Adipose tissue (tissue), 3 donors: ENCODE results near the gene SHLD1. TPM values are rescaled to one million over a fixed set of nuclear protein-coding genes. Genes with fewer than 3 reads are reported as not detected.

Source experiments
- H3K27ac ChIP-seq: one replicate; pipeline ENCODE4 v1.5.1; 2013; ENCODE audit warnings: low read depth, low read length
- WGBS, 3 donors: extraction: QIAGEN DNeasy Blood & Tissue Kit; methylation state at CpG; one replicate each; pipeline ENCODE4 v1.1.7; 2013; 5-methylcytosine and 5-hydroxymethylcytosine counted together
- polyA plus RNA-seq, 3 donors: library from polyadenylated mRNA; stranded (reverse); fragments of 200-250 nt; gene quantifications; one replicate each; pipeline ENCODE4 v1.2.3, GENCODE V29; 2013
- donor health status: healthy with polysubstance abuse.
- donor health status: Bipolar disorder and iron deficiency.
- donor health status: healthy.

The SHLD1 gene
- polyA plus RNA-seq, 3 donors: 3.6 to 4.6 (median 4.1) TPM

- 96 to 99% (median 98%) methylated on average over 2 of the region's 2 CpGs for WGBS, 3 donors
- H3K27ac ChIP-seq: no peak overlapping the region
Observed at GRCh38 chr20:5865604-5866003, 115.4 kb downstream of the SHLD1 start.

- WGBS, 3 donors: 72 to 82% (median 73%) methylated on average over 4 of the region's 4 CpGs
Observed at GRCh38 chr20:5870568-5870981, 120.4 kb downstream of the SHLD1 start.

DNA sequence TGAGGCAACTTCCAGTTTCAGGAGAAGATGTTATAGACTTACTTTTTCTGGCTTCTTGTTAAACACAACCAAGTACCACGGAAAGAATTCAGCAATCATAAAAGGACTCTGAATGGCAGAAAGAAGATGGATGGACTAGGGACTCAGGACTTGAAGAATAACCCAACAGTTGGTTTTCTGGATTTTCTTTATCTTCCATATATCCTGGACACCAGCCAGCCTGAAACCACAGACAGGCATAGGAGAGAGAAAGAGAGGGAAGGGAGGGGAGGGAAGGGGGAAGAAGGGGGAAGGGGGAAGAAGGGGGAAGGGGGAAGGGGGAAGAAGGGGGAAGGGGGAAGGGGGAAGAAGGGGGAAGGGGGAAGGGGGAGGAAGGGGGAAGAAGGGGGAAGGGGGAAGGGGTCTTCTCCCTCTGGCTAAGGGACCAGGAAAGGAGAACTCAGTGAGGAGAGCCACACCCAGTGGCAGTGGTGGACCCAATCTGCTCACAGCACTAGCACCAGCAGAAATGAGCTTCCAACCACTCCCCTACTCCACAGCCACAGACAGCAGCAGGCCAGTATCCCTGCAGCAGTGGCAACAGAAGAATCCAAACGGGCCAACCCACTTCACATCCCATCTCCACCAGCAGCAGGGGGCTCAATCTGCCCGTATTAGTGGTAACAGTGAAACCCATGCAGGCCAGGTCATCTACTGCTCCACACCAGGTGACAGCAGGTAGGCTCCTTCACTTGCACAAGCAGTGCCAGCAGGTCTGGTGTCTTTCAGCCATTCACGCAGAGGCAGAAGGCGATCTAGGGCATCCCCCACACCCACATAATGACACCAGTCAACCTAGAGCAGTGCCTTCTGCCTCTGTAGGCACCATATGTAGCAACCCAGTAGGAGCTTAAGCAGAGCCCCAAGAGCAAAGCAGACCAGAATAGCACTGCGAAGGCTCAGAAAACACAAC, 121.5 kb downstream of the SHLD1 start:
- no peak overlapping the region for H3K27ac ChIP-seq
- WGBS, 3 donors: 60 to 71% (median 68%) methylated on average over 6 of the region's 6 CpGs

More at GRCh38 chr20:5870568-5870981, 120.4 kb downstream of the SHLD1 start:
- no peak overlapping the region for H3K27ac ChIP-seq

DNA sequence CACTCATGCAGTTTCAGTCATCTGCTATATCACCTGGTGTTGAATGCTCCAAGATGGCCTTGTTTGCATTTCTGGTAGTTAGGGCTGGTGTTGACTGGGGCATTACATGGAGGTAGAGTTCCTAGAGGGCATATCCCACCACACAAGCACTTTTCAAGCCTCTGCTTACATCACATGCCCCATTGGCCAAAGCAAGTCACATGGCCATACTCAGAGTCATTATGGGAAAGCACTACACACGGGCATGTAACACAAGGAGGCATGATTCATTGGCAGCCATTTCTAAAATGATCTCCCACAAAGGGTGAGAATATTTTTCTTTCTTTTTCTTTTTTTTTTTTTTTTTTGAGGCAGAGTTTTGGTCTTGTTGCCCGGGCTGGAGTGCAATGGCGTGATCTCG, 126.9 kb downstream of the SHLD1 start:
- 89 to 95% (median 91%) methylated on average over 4 of the region's 4 CpGs for WGBS, 3 donors
- no peak overlapping the region for H3K27ac ChIP-seq

DNA sequence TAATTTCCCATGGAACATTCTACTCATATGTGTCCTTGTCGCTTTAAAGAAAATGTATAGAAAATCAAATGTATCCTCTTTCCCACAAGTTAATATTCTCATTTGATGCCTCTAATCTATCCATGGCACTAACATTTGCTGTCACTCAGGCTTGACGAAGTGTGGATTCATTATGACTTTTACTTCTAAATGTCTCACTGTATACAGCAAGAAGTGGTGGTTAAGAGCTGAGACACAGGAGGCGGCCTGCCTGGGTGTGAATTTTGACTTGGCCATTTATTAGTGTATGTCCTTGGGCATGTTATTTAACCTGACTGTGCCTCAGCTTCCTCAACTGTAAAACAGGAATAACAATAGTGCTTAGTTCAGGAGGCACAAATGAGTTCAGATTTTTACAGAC, 130.1 kb downstream of the SHLD1 start:
- WGBS, 3 donors: 92 to 94% (median 94%) methylated on average over 3 of the region's 3 CpGs
- H3K27ac ChIP-seq: no peak overlapping the region

- WGBS, 3 donors: 48 to 60% (median 59%) methylated on average over 5 of the region's 5 CpGs
- no peak overlapping the region for H3K27ac ChIP-seq
Observed at GRCh38 chr20:5881703-5882102, 131.5 kb downstream of the SHLD1 start.

GRCh38 chr20:5882166-5882565, 132.0 kb downstream of the SHLD1 start:
- H3K27ac ChIP-seq: no peak overlapping the region
- 67 to 82% (median 76%) methylated on average over 9 of the region's 9 CpGs for WGBS, 3 donors

- H3K27ac ChIP-seq: no peak overlapping the region
- WGBS, 3 donors: 86 to 89% (median 87%) methylated on average over 8 of the region's 8 CpGs
Observed at GRCh38 chr20:5884465-5885335, 134.5 kb downstream of the SHLD1 start.

- no peak overlapping the region for H3K27ac ChIP-seq
- WGBS, 3 donors: 73 to 87% (median 81%) methylated on average over 6 of the region's 6 CpGs
Observed at GRCh38 chr20:5885866-5886265, 135.7 kb downstream of the SHLD1 start.

DNA sequence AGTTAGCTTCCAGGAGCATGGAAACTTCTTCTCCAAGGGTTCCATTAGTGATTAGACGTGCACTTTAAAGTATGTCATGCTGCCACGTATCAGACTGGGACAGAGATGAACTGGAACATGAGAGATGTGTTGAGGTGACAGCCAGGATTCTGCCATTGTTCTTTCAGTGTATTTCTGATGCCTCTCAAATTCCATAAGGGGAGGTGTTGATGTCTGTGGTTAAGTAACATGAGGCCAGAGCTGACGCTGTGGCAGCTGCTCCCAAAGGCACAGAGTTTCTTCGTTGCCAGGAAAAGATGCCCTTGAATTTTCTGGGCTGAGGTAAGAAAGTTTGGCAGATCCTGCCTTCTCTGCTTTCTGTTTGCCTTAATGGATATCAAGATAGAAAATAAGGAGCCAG, 136.6 kb downstream of the SHLD1 start:
- 47 to 82% (median 69%) methylated on average over 4 of the region's 4 CpGs for WGBS, 3 donors
- no peak overlapping the region for H3K27ac ChIP-seq

- H3K27ac ChIP-seq: no peak overlapping the region
- WGBS, 3 donors: 82 to 91% (median 83%) methylated on average over 5 of the region's 5 CpGs
Observed at GRCh38 chr20:5887386-5887785, 137.2 kb downstream of the SHLD1 start.

GRCh38 chr20:5888041-5888440, 137.8 kb downstream of the SHLD1 start:
- no peak overlapping the region for H3K27ac ChIP-seq
- WGBS, 3 donors: 14 to 58% (median 17%) methylated on average over 1 of the region's 1 CpG

DNA sequence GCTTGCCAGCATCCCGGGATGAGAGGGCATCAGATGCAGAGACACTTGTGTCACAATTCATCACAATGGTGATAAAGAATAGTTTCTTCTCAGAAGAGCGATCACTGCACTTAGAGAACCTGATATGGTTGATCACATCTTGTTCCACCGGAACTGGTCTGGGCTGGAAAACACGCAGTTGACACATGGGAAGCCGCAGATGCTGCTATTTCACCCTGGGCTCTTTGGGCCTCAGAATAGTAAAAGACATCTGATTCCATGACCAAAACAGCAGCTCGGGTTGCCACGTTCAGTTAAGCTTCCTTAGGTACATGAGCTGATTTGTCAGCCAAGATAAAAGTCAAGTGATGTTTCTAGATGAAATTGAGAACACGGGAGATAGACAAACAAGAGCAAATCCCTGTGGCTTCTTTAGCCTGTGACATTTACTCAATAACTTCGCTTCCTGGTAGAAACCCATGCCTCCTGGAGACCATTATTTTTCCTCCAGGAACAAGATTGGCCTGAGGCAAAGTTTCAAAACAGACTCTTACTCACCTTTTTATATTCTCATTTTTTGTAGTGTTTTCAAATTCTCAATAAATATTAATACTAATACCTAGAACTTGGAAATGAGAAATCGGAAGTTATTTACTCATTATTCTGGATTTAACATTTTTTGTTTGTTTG, 140.7 kb downstream of the SHLD1 start:
- WGBS, 3 donors: 79 to 84% (median 82%) methylated on average over 10 of the region's 10 CpGs
- H3K27ac ChIP-seq: no peak overlapping the region

DNA sequence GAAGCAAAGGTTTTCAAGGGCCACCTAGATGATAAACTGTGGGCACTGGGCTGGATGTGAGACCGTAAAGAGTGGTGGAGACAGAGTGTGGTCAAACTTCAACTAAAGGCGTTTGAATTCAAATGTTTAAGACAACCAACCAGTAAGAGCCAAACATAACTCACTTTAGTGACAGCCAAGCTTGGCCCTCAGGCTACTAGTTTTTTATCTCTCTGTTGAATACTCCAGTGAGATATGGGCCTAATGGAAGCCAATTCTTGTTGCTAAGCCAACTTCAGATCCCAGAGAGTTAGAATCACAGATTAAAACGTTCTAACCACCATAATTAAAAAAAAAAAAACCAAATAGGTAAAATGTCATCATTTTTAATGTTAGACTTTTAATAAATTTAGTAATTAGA, 142.9 kb downstream of the SHLD1 start:
- H3K27ac ChIP-seq: no peak overlapping the region
- 36 to 69% (median 66%) methylated on average over 3 of the region's 3 CpGs for WGBS, 3 donors

- H3K27ac ChIP-seq: no peak overlapping the region
- WGBS, 3 donors: 77 to 93% (median 91%) methylated on average over 2 of the region's 2 CpGs
Observed at GRCh38 chr20:5893621-5894020, 143.4 kb downstream of the SHLD1 start.

GRCh38 chr20:5895626-5896025, 145.4 kb downstream of the SHLD1 start:
- 63 to 71% (median 70%) methylated on average over 2 of the region's 2 CpGs for WGBS, 3 donors

DNA sequence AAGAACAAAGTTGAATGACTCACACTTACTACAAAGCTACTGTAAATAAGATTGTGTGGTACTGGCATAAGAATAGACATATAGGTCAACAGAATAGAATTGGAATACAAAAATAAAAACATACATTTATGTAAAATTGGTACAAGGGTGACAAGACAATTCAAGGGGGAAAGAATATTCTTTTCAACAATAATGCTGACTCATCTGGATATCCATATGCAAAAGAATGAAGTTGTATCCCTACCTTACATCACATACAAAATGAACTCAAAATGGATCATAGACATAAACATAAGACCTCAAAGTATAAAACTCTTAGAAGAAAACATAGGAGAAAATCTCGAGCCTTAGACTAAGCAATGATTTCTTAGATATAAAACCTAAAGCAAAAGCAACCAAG, 149.2 kb downstream of the SHLD1 start:
- 60 to 68% (median 61%) methylated on average over 1 of the region's 1 CpG for WGBS, 3 donors
- H3K27ac ChIP-seq: no peak overlapping the region

More at GRCh38 chr20:5895626-5896025, 145.4 kb downstream of the SHLD1 start:
- no peak overlapping the region for H3K27ac ChIP-seq

DNA sequence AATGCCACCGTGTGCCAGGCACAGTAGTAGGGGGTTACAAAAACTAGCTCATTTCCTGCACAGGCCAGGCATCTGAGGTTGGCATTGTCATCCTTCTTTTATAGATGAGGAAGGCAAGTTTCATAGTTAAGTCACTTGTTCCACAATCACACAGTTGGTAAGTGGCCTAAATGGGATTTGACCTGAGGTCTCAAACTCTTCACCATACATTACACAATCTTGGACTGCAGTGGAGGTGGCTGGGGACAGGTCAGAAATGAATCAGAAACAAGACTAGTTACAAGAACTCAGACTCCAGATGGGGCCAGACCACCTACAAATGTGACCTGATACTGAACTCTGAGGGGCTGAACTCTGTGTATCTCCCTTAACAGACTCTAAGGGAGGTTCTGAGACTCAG, 150.7 kb downstream of the SHLD1 start:
- H3K27ac ChIP-seq: no peak overlapping the region
- WGBS, 3 donors: 58 to 82% (median 76%) methylated on average over 1 of the region's 1 CpG

DNA sequence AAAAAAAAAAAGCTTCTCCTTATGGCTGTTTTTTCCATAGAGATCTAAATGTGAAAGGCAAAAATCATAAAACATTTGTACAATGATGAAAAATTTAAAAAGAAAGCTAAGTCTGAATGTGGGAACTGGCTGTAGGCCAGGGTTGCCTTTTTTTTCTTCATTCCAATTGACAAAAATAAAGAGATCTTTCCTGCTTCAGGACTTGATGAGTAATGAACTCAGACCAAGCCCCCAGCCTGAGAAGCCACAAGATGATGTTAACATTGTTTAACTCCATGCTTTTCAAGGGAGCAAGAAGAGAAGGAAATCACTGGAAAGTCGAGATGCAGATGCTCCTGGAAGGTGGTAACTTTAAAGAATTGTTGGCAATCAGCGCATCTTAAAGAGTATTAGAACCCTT, 158.8 kb downstream of the SHLD1 start:
- 65 to 71% (median 68%) methylated on average over 2 of the region's 2 CpGs for WGBS, 3 donors
- H3K27ac ChIP-seq: no peak overlapping the region
